ENCODE measurements around the gene TMEM8B.

DNA sequence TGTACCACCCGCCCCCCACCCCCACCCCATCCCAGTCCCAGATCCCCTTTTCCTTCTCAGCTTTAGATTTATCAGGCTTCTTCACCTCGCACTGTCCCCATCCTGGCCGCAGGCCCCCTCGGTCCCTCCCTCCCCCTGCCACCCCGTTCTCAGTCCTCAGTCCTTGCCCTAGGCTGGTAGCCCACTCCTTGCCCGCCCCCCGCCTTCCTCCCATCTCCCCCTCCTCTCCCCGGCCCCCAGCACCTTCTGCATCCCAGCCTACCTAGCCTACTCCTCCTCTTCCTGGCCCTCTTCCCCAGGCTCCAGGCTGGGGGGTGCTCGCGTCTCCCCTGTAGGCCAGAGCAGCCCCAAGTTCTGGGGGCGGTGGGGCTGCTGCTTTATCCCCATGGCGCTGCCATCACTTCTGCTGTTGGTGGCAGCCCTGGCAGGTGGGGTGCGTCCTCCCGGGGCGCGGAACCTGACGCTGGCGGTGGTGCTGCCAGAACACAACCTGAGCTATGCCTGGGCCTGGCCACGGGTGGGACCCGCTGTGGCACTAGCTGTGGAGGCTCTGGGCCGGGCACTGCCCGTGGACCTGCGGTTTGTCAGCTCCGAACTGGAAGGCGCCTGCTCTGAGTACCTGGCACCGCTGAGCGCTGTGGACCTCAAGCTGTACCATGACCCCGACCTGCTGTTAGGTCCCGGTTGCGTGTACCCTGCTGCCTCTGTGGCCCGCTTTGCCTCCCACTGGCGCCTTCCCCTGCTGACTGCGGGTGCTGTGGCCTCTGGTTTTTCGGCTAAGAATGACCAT is 36.8 kb upstream of the TMEM8B start:
- TF ChIP-seq POLR2A (IDR thresholded peaks at IDR 0.05) (no peak), CTCF (IDR thresholded peaks at IDR 0.05) (no peak)

Data from gastroesophageal sphincter (tissue), 3 donors.